Measurements from ENCODE around the gene FKRP. TPM values are rescaled to one million over a fixed set of nuclear protein-coding genes. Genes with fewer than 3 reads are reported as not detected.

FKRP gene
- total and polyA plus RNA-seq, 2 of the 13 experiments (the other 11 are each of a cell fraction or from before 2014, with no cell fraction given): 7.3 to 9.8 TPM

DNA sequence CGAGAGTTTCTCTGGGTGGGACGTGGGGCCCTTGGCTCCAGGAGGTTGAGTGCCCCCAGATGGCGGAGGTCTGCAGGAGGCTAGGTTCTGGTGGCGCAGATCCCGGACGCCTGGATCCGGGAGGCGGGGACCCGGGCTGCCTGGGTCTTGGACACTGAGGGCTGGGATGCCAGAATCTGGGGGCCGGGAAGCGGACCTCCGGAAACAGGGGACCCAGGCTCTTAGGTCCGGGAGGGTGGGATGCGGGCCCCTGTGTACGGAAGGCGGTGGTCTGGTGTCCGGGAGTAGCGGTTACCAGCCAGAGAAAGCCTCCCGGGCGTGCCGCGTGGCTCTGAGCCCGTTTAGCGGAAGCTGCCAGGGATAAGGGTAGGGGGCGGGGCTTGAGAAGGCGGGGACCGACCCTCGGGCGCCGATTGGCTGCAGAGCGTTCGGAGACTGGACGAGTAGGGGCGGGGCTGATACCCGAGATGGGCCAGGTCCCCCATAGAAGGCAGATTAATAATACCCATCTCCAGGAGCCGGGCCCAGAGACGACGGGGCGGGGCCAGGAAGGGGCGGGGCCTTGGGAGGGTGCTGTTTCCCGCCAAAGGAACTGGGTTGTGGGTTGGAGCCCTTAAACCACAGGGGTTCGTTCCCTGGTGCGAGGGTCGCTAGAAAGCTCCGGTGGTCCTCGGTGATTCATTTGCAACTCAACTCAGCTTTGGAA, 42.6 kb downstream of the FKRP start, which contains the start of gene SLC1A5 (continued):
- TF ChIP-seq, protein P1, sequence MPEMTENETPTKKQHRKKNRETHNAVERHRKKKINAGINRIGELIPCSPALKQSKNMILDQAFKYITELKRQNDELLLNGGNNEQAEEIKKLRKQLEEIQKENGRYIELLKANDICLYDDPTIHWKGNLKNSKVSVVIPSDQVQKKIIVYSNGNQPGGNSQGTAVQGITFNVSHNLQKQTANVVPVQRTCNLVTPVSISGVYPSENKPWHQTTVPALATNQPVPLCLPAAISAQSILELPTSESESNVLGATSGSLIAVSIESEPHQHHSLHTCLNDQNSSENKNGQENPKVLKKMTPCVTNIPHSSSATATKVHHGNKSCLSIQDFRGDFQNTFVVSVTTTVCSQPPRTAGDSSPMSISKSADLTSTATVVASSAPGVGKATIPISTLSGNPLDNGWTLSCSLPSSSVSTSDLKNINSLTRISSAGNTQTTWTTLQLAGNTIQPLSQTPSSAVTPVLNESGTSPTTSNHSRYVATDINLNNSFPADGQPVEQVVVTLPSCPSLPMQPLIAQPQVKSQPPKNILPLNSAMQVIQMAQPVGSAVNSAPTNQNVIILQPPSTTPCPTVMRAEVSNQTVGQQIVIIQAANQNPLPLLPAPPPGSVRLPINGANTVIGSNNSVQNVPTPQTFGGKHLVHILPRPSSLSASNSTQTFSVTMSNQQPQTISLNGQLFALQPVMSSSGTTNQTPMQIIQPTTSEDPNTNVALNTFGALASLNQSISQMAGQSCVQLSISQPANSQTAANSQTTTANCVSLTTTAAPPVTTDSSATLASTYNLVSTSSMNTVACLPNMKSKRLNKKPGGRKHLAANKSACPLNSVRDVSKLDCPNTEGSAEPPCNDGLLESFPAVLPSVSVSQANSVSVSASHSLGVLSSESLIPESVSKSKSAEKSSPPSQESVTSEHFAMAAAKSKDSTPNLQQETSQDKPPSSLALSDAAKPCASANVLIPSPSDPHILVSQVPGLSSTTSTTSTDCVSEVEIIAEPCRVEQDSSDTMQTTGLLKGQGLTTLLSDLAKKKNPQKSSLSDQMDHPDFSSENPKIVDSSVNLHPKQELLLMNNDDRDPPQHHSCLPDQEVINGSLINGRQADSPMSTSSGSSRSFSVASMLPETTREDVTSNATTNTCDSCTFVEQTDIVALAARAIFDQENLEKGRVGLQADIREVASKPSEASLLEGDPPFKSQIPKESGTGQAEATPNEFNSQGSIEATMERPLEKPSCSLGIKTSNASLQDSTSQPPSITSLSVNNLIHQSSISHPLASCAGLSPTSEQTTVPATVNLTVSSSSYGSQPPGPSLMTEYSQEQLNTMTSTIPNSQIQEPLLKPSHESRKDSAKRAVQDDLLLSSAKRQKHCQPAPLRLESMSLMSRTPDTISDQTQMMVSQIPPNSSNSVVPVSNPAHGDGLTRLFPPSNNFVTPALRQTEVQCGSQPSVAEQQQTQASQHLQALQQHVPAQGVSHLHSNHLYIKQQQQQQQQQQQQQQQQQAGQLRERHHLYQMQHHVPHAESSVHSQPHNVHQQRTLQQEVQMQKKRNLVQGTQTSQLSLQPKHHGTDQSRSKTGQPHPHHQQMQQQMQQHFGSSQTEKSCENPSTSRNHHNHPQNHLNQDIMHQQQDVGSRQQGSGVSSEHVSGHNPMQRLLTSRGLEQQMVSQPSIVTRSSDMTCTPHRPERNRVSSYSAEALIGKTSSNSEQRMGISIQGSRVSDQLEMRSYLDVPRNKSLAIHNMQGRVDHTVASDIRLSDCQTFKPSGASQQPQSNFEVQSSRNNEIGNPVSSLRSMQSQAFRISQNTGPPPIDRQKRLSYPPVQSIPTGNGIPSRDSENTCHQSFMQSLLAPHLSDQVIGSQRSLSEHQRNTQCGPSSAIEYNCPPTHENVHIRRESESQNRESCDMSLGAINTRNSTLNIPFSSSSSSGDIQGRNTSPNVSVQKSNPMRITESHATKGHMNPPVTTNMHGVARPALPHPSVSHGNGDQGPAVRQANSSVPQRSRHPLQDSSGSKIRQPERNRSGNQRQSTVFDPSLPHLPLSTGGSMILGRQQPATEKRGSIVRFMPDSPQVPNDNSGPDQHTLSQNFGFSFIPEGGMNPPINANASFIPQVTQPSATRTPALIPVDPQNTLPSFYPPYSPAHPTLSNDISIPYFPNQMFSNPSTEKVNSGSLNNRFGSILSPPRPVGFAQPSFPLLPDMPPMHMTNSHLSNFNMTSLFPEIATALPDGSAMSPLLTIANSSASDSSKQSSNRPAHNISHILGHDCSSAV (CRISPR knock-in tag; IDR thresholded peaks at IDR 0.05; ENCODE audit: borderline replicate concordance): 0 out of 2 replicates have a peak, but pooled peaks have one; percentile 49
- TF ChIP-seq SMAD3 (CRISPR knock-in tag; IDR thresholded peaks at IDR 0.05): peak; percentile 68; the same call in 1 of the 2 replicates
- TF ChIP-seq NPAS2 (CRISPR knock-in tag; IDR thresholded peaks at IDR 0.05; ENCODE audit: borderline replicate concordance): no peak
- no peak for TF ChIP-seq ZFP62 (CRISPR knock-in tag; IDR thresholded peaks at IDR 0.05)
- TF ChIP-seq, protein P2, sequence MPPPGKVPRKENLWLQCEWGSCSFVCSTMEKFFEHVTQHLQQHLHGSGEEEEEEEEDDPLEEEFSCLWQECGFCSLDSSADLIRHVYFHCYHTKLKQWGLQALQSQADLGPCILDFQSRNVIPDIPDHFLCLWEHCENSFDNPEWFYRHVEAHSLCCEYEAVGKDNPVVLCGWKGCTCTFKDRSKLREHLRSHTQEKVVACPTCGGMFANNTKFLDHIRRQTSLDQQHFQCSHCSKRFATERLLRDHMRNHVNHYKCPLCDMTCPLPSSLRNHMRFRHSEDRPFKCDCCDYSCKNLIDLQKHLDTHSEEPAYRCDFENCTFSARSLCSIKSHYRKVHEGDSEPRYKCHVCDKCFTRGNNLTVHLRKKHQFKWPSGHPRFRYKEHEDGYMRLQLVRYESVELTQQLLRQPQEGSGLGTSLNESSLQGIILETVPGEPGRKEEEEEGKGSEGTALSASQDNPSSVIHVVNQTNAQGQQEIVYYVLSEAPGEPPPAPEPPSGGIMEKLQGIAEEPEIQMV (CRISPR knock-in tag; IDR thresholded peaks at IDR 0.05; ENCODE audit: low read depth): 0 out of 2 replicates have a peak, but pooled peaks have one; percentile 27
- TF ChIP-seq REPIN1 (CRISPR knock-in tag; IDR thresholded peaks at IDR 0.05; ENCODE audit: borderline replicate concordance, low read depth): peak; percentile 76; the same call in 1 of the 2 replicates
- no peak for TF ChIP-seq SNRNP70 (IDR thresholded peaks at IDR 0.05; ENCODE audit: low read depth, low read length)
- TF ChIP-seq, protein P3, sequence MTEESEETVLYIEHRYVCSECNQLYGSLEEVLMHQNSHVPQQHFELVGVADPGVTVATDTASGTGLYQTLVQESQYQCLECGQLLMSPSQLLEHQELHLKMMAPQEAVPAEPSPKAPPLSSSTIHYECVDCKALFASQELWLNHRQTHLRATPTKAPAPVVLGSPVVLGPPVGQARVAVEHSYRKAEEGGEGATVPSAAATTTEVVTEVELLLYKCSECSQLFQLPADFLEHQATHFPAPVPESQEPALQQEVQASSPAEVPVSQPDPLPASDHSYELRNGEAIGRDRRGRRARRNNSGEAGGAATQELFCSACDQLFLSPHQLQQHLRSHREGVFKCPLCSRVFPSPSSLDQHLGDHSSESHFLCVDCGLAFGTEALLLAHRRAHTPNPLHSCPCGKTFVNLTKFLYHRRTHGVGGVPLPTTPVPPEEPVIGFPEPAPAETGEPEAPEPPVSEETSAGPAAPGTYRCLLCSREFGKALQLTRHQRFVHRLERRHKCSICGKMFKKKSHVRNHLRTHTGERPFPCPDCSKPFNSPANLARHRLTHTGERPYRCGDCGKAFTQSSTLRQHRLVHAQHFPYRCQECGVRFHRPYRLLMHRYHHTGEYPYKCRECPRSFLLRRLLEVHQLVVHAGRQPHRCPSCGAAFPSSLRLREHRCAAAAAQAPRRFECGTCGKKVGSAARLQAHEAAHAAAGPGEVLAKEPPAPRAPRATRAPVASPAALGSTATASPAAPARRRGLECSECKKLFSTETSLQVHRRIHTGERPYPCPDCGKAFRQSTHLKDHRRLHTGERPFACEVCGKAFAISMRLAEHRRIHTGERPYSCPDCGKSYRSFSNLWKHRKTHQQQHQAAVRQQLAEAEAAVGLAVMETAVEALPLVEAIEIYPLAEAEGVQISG (CRISPR knock-in tag; IDR thresholded peaks at IDR 0.05): peak; percentile 72
- TF ChIP-seq TAF15 (IDR thresholded peaks at IDR 0.05; ENCODE audit: low read depth, low read length, poor library complexity, severe bottlenecking): no peak
- TF ChIP-seq FOXC1 (CRISPR knock-in tag; IDR thresholded peaks at IDR 0.05; ENCODE audit: borderline replicate concordance): peak; percentile 77
- TF ChIP-seq, protein P4, sequence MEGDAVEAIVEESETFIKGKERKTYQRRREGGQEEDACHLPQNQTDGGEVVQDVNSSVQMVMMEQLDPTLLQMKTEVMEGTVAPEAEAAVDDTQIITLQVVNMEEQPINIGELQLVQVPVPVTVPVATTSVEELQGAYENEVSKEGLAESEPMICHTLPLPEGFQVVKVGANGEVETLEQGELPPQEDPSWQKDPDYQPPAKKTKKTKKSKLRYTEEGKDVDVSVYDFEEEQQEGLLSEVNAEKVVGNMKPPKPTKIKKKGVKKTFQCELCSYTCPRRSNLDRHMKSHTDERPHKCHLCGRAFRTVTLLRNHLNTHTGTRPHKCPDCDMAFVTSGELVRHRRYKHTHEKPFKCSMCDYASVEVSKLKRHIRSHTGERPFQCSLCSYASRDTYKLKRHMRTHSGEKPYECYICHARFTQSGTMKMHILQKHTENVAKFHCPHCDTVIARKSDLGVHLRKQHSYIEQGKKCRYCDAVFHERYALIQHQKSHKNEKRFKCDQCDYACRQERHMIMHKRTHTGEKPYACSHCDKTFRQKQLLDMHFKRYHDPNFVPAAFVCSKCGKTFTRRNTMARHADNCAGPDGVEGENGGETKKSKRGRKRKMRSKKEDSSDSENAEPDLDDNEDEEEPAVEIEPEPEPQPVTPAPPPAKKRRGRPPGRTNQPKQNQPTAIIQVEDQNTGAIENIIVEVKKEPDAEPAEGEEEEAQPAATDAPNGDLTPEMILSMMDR (CRISPR knock-in tag; IDR thresholded peaks at IDR 0.05): peak; percentile 35
- TF ChIP-seq KMT2B (CRISPR knock-in tag; IDR thresholded peaks at IDR 0.05): 0 out of 2 replicates have a peak, but pooled peaks have one; percentile 54
